Left ventricle myocardium inferior (tissue), 1 donor: ENCODE results near the gene IL2RA. TPM values are rescaled to one million over a fixed set of nuclear protein-coding genes. Genes with fewer than 3 reads are reported as not detected.
"Not testable (repeated sequence)": the region's sequence is repeated elsewhere in the genome, so short reads cannot be mapped to it uniquely, and the experiment has no call there.

Source experiments
- DNase-seq: peaks from one replicate; pipeline ENCODE4 v3.0.0-alpha.2; 2020
- H3K27ac ChIP-seq: fragments of 200-600 bp; replicated peaks from 2 replicates; pipeline ENCODE4 v1.8.0; 2021
- H3K27me3 ChIP-seq: fragments of 200-600 bp; 2 replicates; pipeline ENCODE4 v1.8.0; 2021; ENCODE audit warnings: low read depth
- H3K36me3 ChIP-seq: fragments of 200-600 bp; 2 replicates; pipeline ENCODE4 v1.8.0; 2021
- H3K4me1 ChIP-seq: fragments of 200-600 bp; 2 replicates; pipeline ENCODE4 v1.8.0; 2021
- H3K4me3 ChIP-seq: fragments of 200-600 bp; 2 replicates; pipeline ENCODE4 v1.8.0; 2021; ENCODE audit warnings: mild to moderate bottlenecking, moderate library complexity
- H3K9me3 ChIP-seq: fragments of 200-600 bp; replicated peaks from 2 replicates; pipeline ENCODE4 v1.8.0; 2021
- intact Hi-C: fragments of 100-400 bp; cut with micrococcal nuclease; formaldehyde crosslinking; loops from one replicate; pipeline ENCODE4 v1.11.0; 2022
- total RNA-seq: library from RNA; stranded (reverse); fragmentation: NEBNext Ultra II Directional; extraction: Animal tissue kit (Norgen Biotek cat#: 25700); gene quantifications from one replicate; pipeline ENCODE4 v1.2.1, GENCODE V29; 2021
- TF ChIP-seq, protein P1 (sequence below): fragments of 200-600 bp; IDR thresholded peaks from 2 replicates; pipeline ENCODE4 v1.8.0; 2021; ENCODE audit warnings: antibody characterized with exemption, mild to moderate bottlenecking, borderline replicate concordance
- donor health status: DM: no; HTN: yes; CAD: no; lungs with severe emphysema.

IL2RA gene
- total RNA-seq, 1 donor from 2014 or later = 2.3 TPM

GRCh38 chr10:5963071-5963470, 99.1 kb downstream of the IL2RA start:
- H3K27ac ChIP-seq = no peak overlapping the region
- no peak overlapping the region for H3K4me3 ChIP-seq
- TF ChIP-seq, protein P1, sequence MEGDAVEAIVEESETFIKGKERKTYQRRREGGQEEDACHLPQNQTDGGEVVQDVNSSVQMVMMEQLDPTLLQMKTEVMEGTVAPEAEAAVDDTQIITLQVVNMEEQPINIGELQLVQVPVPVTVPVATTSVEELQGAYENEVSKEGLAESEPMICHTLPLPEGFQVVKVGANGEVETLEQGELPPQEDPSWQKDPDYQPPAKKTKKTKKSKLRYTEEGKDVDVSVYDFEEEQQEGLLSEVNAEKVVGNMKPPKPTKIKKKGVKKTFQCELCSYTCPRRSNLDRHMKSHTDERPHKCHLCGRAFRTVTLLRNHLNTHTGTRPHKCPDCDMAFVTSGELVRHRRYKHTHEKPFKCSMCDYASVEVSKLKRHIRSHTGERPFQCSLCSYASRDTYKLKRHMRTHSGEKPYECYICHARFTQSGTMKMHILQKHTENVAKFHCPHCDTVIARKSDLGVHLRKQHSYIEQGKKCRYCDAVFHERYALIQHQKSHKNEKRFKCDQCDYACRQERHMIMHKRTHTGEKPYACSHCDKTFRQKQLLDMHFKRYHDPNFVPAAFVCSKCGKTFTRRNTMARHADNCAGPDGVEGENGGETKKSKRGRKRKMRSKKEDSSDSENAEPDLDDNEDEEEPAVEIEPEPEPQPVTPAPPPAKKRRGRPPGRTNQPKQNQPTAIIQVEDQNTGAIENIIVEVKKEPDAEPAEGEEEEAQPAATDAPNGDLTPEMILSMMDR = no peak
- peaks cover 51% of the 10 kb centered on the region for H3K36me3 ChIP-seq
- intact Hi-C loops = no loop called here
- no peak for DNase-seq
- no peaks in the 10 kb centered on the region for H3K4me1 ChIP-seq
- H3K9me3 ChIP-seq = no peaks in the 10 kb centered on the region
- no peaks in the 10 kb centered on the region for H3K27me3 ChIP-seq

DNA sequence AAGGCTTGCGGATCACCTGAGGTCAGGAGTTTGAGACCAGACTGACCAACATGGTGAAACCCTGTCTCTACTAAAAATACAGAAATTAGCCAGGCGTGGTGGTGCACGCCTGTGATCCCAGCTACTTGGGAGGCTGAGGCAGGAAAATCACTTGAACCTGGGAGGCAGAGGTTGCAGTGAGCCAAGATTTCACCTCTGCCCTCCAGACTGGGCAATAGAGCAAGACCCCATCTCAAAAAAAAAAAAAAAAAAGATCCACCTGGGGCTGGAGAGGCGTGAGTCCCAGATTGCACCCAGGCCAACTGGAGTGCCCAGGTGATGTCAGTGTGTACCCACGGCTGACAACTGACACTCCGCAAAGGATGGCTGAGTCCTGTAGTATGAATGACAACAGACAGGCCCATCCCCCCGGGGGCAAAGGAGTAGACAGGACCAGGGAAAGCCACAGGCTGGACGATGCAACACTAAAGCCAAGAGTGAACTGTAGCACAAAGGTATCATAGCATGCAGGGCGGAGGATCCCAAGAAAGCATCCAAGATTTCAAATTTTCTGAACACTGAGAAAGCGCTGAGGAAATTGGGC, 99.7 kb downstream of the IL2RA start:
- H3K4me1 ChIP-seq, intact Hi-C loops, H3K27me3 ChIP-seq, H3K9me3 ChIP-seq, H3K4me3 ChIP-seq, H3K27ac ChIP-seq, DNase-seq: not testable (repeated sequence)
- H3K36me3 ChIP-seq = peaks cover 50% of the 10 kb centered on the region

DNA sequence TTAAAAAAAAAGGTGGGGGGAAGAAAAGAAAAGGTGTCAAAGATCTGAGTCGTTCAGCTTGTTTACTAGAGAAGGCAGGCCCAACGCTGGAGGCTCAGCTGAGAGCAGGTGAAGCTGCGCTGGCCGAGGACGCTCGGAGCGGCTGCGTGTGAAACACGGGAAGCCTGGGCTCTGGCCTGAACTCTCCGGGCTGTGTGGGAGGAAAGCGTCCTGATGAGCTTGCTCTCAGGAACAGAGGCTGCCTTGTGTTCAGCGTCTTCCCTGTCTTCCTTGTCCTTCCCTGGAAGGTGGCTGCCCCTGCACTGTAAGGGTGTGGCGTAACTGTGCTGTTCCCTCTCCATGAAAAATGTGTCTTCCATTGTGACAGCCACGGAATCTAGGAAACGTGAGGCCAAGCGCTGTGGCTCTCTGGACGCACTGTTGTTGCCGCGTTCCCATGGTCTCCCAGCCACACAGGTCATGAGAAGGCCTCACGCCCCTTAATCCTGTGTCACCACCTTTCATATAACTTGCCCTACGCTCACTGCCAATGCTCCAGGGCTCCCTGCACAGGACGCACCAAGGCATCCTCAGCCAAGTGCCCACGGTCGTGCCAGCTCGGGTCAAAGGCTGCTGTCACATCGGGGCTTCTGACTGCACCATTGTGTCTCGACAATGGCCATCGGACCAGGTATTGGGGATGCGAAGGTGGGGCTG, 100.6 kb downstream of the IL2RA start:
- TF ChIP-seq, protein P1 = no peak
- Histone ChIP-seq H3K27me3 (no peaks in the 10 kb centered on the region), H3K27ac (no peak overlapping the region), H3K36me3 (peaks cover 48% of the 10 kb centered on the region), H3K9me3 (no peaks in the 10 kb centered on the region), H3K4me1 (no peaks in the 10 kb centered on the region), H3K4me3 (no peak overlapping the region)
- DNase-seq = no peak
- intact Hi-C loops = no loop called here

DNA sequence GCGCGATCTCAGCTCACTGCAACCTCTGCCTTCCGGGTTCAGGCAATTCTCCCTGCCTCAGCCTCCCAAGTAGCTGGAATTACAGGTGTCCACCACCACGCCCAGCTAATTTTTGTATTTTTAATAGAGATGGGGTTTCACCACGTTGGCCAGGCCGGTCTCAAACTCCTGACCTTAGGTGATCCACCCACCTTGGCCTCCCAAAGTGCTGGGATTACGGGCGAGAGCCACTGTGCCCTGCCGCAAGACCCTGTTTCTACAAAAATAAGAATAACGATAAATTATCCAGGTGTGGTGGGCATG, 101.2 kb downstream of the IL2RA start:
- H3K4me1 ChIP-seq, H3K4me3 ChIP-seq, H3K27me3 ChIP-seq, intact Hi-C loops, DNase-seq, H3K9me3 ChIP-seq, H3K27ac ChIP-seq: not testable (repeated sequence)
- H3K36me3 ChIP-seq = peaks cover 46% of the 10 kb centered on the region

Other genes starting within 250 kb of the IL2RA start
- 93.2 TPM for gene GDI2, start 248.9 kb downstream of the IL2RA start, total RNA-seq
- gene ANKRD16, start 172.5 kb downstream of the IL2RA start, total RNA-seq = 2.3 TPM
- 75.5 TPM for gene FBH1, start 172.1 kb downstream of the IL2RA start, total RNA-seq
- 6.0 TPM for gene IL15RA, start 84.8 kb downstream of the IL2RA start, total RNA-seq
- 56.1 TPM for gene RBM17, start 26.7 kb upstream of the IL2RA start, total RNA-seq
- gene PFKFB3, start 140.6 kb upstream of the IL2RA start, total RNA-seq = 14.1 TPM